Fibroblast of lung (primary cell): ENCODE data around the gene PSMA5.

Experiments used
- EZH2 ChIP-seq: IDR thresholded peaks from 2 replicates; pipeline ENCODE4 v1.5.1; 2012; ENCODE audit warnings: low read length, control low read depth, mild to moderate bottlenecking; ENCODE audit errors: missing control alignments
- TF ChIP-seq, protein P1 (sequence below), 2 donors: IDR thresholded peaks in 1 of 2; conservative IDR thresholded peaks in 1 of 2; 1 replicate in 1 of 2; 2 replicates in 1 of 2; pipeline ENCODE4 v1.5.1; 2011 to 2012; ENCODE audit warnings: low read length in 2 of 2, control low read depth in 1 of 2, inconsistent platforms in 1 of 2, low read depth in 1 of 2, mild to moderate bottlenecking in 1 of 2

DNA sequence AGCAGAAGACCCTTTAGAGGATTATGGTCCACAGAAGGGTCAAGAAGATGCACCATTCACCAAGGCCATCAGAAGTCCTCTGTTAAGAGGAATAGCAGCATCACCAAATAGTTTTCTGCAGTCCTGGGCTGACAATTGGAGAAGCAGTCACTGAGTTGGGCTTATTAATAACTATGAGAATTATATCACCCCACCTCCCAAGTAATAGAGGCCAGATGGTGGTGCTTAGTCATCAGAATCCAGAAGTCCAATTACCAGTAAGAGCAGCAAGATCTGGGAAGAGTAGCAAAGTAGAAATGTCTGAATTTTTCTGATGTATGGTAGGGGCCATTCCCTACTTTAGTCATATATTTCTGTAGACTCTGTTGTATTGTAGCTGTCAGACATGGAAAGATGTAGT is 6.1 kb upstream of the PSMA5 start:
- TF ChIP-seq, protein P1, sequence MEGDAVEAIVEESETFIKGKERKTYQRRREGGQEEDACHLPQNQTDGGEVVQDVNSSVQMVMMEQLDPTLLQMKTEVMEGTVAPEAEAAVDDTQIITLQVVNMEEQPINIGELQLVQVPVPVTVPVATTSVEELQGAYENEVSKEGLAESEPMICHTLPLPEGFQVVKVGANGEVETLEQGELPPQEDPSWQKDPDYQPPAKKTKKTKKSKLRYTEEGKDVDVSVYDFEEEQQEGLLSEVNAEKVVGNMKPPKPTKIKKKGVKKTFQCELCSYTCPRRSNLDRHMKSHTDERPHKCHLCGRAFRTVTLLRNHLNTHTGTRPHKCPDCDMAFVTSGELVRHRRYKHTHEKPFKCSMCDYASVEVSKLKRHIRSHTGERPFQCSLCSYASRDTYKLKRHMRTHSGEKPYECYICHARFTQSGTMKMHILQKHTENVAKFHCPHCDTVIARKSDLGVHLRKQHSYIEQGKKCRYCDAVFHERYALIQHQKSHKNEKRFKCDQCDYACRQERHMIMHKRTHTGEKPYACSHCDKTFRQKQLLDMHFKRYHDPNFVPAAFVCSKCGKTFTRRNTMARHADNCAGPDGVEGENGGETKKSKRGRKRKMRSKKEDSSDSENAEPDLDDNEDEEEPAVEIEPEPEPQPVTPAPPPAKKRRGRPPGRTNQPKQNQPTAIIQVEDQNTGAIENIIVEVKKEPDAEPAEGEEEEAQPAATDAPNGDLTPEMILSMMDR (conservative IDR thresholded peaks at IDR 0.05 in 1 of 2, IDR thresholded peaks at IDR 0.05 in 1 of 2; ENCODE audit: low read depth in 1 of 2, low read length in 2 of 2), result no peak
- no peak for TF ChIP-seq EZH2
